ENCODE measurements around the gene KRTAP12-3. TPM values are rescaled to one million over a fixed set of nuclear protein-coding genes. Genes with fewer than 3 reads are reported as not detected.

The KRTAP12-3 gene
- total RNA-seq, 1 donor = not detected

- no peak for DNase-seq (ENCODE audit: low read depth)
- TF ChIP-seq CTCF (IDR thresholded peaks at IDR 0.05; ENCODE audit: insufficient read depth, low read depth, low read length) = no peak
- no peak within 1 kb of the TSS for H3K4me3 ChIP-seq (ENCODE audit: low read depth, low read length)
Measured at GRCh38 chr21:44666401-44667320, 8.9 kb downstream of the KRTAP12-3 start, which contains the start of gene KRTAP12-2. TSS of gene KRTAP12-2 (minus strand) at chr21:44666927. CDS start at chr21:44666886, 41 bp downstream.

- no peak overlapping the region for H3K4me3 ChIP-seq (ENCODE audit: low read depth, low read length)
- no peak for TF ChIP-seq CTCF (IDR thresholded peaks at IDR 0.05; ENCODE audit: insufficient read depth, low read depth, low read length)
- DNase-seq (ENCODE audit: low read depth) = no peak
Measured at GRCh38 chr21:44667612-44668011, 9.9 kb downstream of the KRTAP12-3 start.

- TF ChIP-seq CTCF (IDR thresholded peaks at IDR 0.05; ENCODE audit: insufficient read depth, low read depth, low read length) = no peak
- DNase-seq (ENCODE audit: low read depth) = no peak
- H3K4me3 ChIP-seq (ENCODE audit: low read depth, low read length) = no peak overlapping the region
Measured at GRCh38 chr21:44670642-44671432, 13.1 kb downstream of the KRTAP12-3 start.

GRCh38 chr21:44671911-44672310 is 14.2 kb downstream of the KRTAP12-3 start:
- DNase-seq (ENCODE audit: low read depth) = no peak
- TF ChIP-seq CTCF (IDR thresholded peaks at IDR 0.05; ENCODE audit: insufficient read depth, low read depth, low read length) = no peak
- H3K4me3 ChIP-seq (ENCODE audit: low read depth, low read length) = no peak overlapping the region

DNA sequence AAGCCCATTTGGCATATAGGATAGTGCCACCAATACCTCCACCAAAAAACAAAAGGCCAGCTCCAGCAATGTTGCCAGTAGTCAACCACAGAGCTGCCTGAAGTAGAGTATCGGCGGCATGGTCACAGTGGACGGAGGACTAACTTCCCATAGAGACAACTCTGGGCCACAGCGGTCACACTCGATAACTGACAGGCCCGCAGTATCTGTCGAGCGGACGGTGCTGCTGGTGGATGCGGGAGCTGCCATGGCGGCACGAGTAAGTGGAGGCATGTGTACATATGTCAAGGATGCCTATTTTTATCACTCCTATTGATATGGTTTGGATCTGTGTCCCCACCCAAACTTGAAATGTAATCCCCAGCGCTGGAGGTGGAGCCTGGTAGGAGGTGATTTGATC is 20.1 kb downstream of the KRTAP12-3 start:
- DNase-seq (ENCODE audit: low read depth) = no peak
- no peak overlapping the region for H3K4me3 ChIP-seq (ENCODE audit: low read depth, low read length)
- no peak for TF ChIP-seq CTCF (IDR thresholded peaks at IDR 0.05; ENCODE audit: insufficient read depth, low read depth, low read length)

- H3K4me3 ChIP-seq (ENCODE audit: low read depth, low read length) = no peak overlapping the region
- DNase-seq (ENCODE audit: low read depth) = no peak
Measured at GRCh38 chr21:44681152-44681551, 23.4 kb downstream of the KRTAP12-3 start.

More at GRCh38 chr21:44681152-44681551, 23.4 kb downstream of the KRTAP12-3 start:
- no peak for TF ChIP-seq CTCF (IDR thresholded peaks at IDR 0.05; ENCODE audit: insufficient read depth, low read depth, low read length)

Measured in fibroblast of villous mesenchyme (primary cell).